ENCODE measurements around the gene POP7. TPM values are rescaled to one million over a fixed set of nuclear protein-coding genes. Genes with fewer than 3 reads are reported as not detected.
A peak's percentile ranks its signal among the peaks of the same experiment; 100 is the strongest.

The POP7 gene
- total and polyA plus RNA-seq, 2 of the 4 experiments (the other 2 are of a cell fraction): 14.9 to 38.0 TPM

GRCh38 chr7:100722480-100723212, 16.7 kb downstream of the POP7 start:
- 80% methylated on average over 3 of the region's 17 CpGs; no CpG with 5 or more reads in 1 of the 2 experiments for WGBS, 2 experiments (ENCODE audit: extremely low coverage in 2 of 2, insufficient read length in 1 of 2)
- H4K20me1 ChIP-seq (ENCODE audit: insufficient read depth, low read length): peaks cover 3% of the 10 kb centered on the region; the same call in 1 of the 2 replicates
- H2BK15ac ChIP-seq (ENCODE audit: low read depth, low read length): no peak overlapping the region
- ChIA-PET CTCF (interaction anchor here (0.6 to 1.8 kb wide), 2 partner anchors 34 to 129 kb away, joined by 3 to 7 read pairs; partner anchors contain the start of gene SLC12A9), POLR2A (ENCODE audit: unreplicated experiment) (no interaction called here)
- H3K18ac ChIP-seq (ENCODE audit: low read depth, low read length): no peak overlapping the region
- H2AK5ac ChIP-seq (ENCODE audit: low read depth, low read length): no peak overlapping the region
- H3K27me3 ChIP-seq (ENCODE audit: control insufficient read depth, insufficient read depth, low read length): peaks cover 48% of the 10 kb centered on the region
- peaks cover 8% of the 10 kb centered on the region for H3K9me3 ChIP-seq (ENCODE audit: control insufficient read depth, insufficient read depth, low read length)
- H4K8ac ChIP-seq (ENCODE audit: low read depth in 2 of 2, low read length in 2 of 2): no peak overlapping the region
- no peak overlapping the region for H3K9ac ChIP-seq (ENCODE audit: low read depth, low read length)
- BruUV-seq (replicated peaks): no TSS peak
- H3K4me2 ChIP-seq (ENCODE audit: low read depth, low read length): no peak overlapping the region
- H3K79me1 ChIP-seq (ENCODE audit: low read depth in 1 of 2, low read length in 2 of 2): no peaks in the 10 kb centered on the region
- ATAC-seq (ENCODE audit: low read depth) (no peak), DNase-seq (no peak)
- no peak overlapping the region for H3K14ac ChIP-seq (replicated peaks; ENCODE audit: low read depth, low read length)
- no peak overlapping the region for H2BK20ac ChIP-seq (ENCODE audit: low read depth, low read length)
- no peak overlapping the region for H2AK9ac ChIP-seq (replicated peaks; ENCODE audit: low read depth, low read length, poor library complexity)
- dilution Hi-C loops (cut with HindIII; ENCODE audit: low sequenced_read_pairs, unreplicated experiment) (no loop called here), in situ Hi-C loops (cut with MboI; ENCODE audit: low sequenced_read_pairs) (loop anchor here (25.0 kb wide), 1 partner anchor 340 kb away; no protein-coding TSS in a partner anchor), intact Hi-C loops (cut with micrococcal nuclease) (no loop called here)
- no peaks in the 10 kb centered on the region for H3K9me1 ChIP-seq (ENCODE audit: insufficient read depth, low read length)
- H2AFZ ChIP-seq (replicated peaks; ENCODE audit: low read length, poor library complexity): peak overlapping the region; percentile 33
- no peak overlapping the region for H4K91ac ChIP-seq (ENCODE audit: insufficient read depth, low read depth, low read length)
- no peak overlapping the region for H2BK5ac ChIP-seq (ENCODE audit: low read depth, low read length, poor library complexity, severe bottlenecking)
- no peak overlapping the region for H3K4ac ChIP-seq (ENCODE audit: low read depth, low read length)
- H2BK120ac ChIP-seq (ENCODE audit: low read depth, low read length): no peak overlapping the region
- H4K5ac ChIP-seq (ENCODE audit: low read depth, low read length): no peak overlapping the region
- no peak overlapping the region for H3K27ac ChIP-seq (ENCODE audit: insufficient read depth, low read length)
- H3K4me1 ChIP-seq (ENCODE audit: control insufficient read depth, insufficient read depth, low read length): peaks cover 9% of the 10 kb centered on the region
- H3K23ac ChIP-seq (ENCODE audit: low read depth, low read length): no peak overlapping the region
- H3K56ac ChIP-seq (ENCODE audit: extremely low read depth, insufficient read depth, low read length): no peak overlapping the region
- no peak overlapping the region for H3K4me3 ChIP-seq (ENCODE audit: insufficient read depth, low read depth, low read length)
- no peaks in the 10 kb centered on the region for H3K36me3 ChIP-seq (ENCODE audit: control insufficient read depth, insufficient read depth, low read length)
- TF ChIP-seq RAD21 (IDR thresholded peaks at IDR 0.05; ENCODE audit: low read length) (no peak), MAZ (IDR thresholded peaks at IDR 0.05; ENCODE audit: borderline replicate concordance, low read depth, low read length) (no peak), ELK1 (IDR thresholded peaks at IDR 0.05; ENCODE audit: borderline replicate concordance, low read depth, low read length) (no peak), MXI1 (IDR thresholded peaks at IDR 0.05; ENCODE audit: borderline replicate concordance, low read depth, low read length) (no peak), CEBPB (IDR thresholded peaks at IDR 0.05; ENCODE audit: low read depth, low read length) (no peak), RCOR1 (IDR thresholded peaks at IDR 0.05; ENCODE audit: insufficient replicate concordance, low read length) (no peak), RFX5 (IDR thresholded peaks at IDR 0.05; ENCODE audit: low read depth, low read length) (no peak), CTCF (conservative IDR thresholded peaks at IDR 0.05; ENCODE audit: low read depth, low read length) (no peak), FOS (IDR thresholded peaks at IDR 0.05; ENCODE audit: low read depth, low read length) (no peak), POLR2A (IDR thresholded peaks at IDR 0.05; ENCODE audit: low read depth, low read length) (no peak), CHD1 (IDR thresholded peaks at IDR 0.05; ENCODE audit: low read depth, low read length) (no peak), NFE2L2 (IDR thresholded peaks at IDR 0.05; ENCODE audit: low read depth, low read length) (no peak), SMC3 (IDR thresholded peaks at IDR 0.05; ENCODE audit: low read depth, low read length) (no peak), MAFK (IDR thresholded peaks at IDR 0.05; ENCODE audit: low read depth, low read length) (no peak), USF2 (IDR thresholded peaks at IDR 0.05; ENCODE audit: low read depth, low read length) (no peak)

All from IMR-90 (cell line).